CD4-positive, alpha-beta T cell treated with Interleukin-15 for 4 hours (primary cell): ENCODE data around the gene PRKCE.
"Not testable (repeated sequence)": the region's sequence is repeated elsewhere in the genome, so short reads cannot be mapped to it uniquely, and the experiment has no call there.

Experiments
- DNase-seq: peaks from one replicate; pipeline ENCODE4 v3.0.0-alpha.2; 2020; ENCODE audit warnings: low spot score

The PRKCE gene

GRCh38 chr2:45864121-45864520 lies 212.6 kb downstream of the PRKCE start:
- no peak for DNase-seq

GRCh38 chr2:45867349-45867748 lies 215.9 kb downstream of the PRKCE start:
- DNase-seq = no peak

- DNase-seq = no peak
These were observed 216.3 kb downstream of the PRKCE start for GRCh38 chr2:45867800-45868199.

- no peak for DNase-seq
These were observed 217.7 kb downstream of the PRKCE start for GRCh38 chr2:45869165-45869501.

- no peak for DNase-seq
These were observed 219.6 kb downstream of the PRKCE start for GRCh38 chr2:45871025-45871424.

GRCh38 chr2:45871541-45871940 lies 220.1 kb downstream of the PRKCE start:
- no peak for DNase-seq

- DNase-seq = no peak
These were observed 220.7 kb downstream of the PRKCE start for GRCh38 chr2:45872211-45872610.

- no peak for DNase-seq
These were observed 222.9 kb downstream of the PRKCE start for GRCh38 chr2:45874344-45874743.

GRCh38 chr2:45876611-45877010 lies 225.1 kb downstream of the PRKCE start:
- no peak for DNase-seq

GRCh38 chr2:45879406-45879805 lies 227.9 kb downstream of the PRKCE start:
- DNase-seq = no peak

- no peak for DNase-seq
These were observed 228.5 kb downstream of the PRKCE start for GRCh38 chr2:45879936-45880335.

GRCh38 chr2:45881970-45882581 lies 230.6 kb downstream of the PRKCE start:
- DNase-seq = no peak

GRCh38 chr2:45882707-45883602 lies 231.5 kb downstream of the PRKCE start:
- no peak for DNase-seq

- no peak for DNase-seq
These were observed 232.1 kb downstream of the PRKCE start for GRCh38 chr2:45883603-45884000.

- no peak for DNase-seq
These were observed 232.7 kb downstream of the PRKCE start for GRCh38 chr2:45884126-45884525.

- DNase-seq = no peak
These were observed 233.7 kb downstream of the PRKCE start for GRCh38 chr2:45885171-45885621.

GRCh38 chr2:45886171-45886663 lies 234.7 kb downstream of the PRKCE start:
- DNase-seq = no peak

GRCh38 chr2:45888167-45888566 lies 236.7 kb downstream of the PRKCE start:
- no peak for DNase-seq

GRCh38 chr2:45888641-45889040 lies 237.2 kb downstream of the PRKCE start:
- no peak for DNase-seq

- peak; percentile 3 for DNase-seq
These were observed 237.6 kb downstream of the PRKCE start for GRCh38 chr2:45889053-45889452.

- no peak for DNase-seq
These were observed 238.3 kb downstream of the PRKCE start for GRCh38 chr2:45889620-45890370.

GRCh38 chr2:45890371-45890646 lies 238.8 kb downstream of the PRKCE start:
- DNase-seq = not testable (repeated sequence)

- peak; percentile 13 for DNase-seq
These were observed 239.3 kb downstream of the PRKCE start for GRCh38 chr2:45890819-45891218.
